GM12873 (cell line): Measurements from ENCODE around the gene ALG6.

Source experiments
- TF ChIP-seq, protein P1 (sequence below): IDR thresholded peaks from 2 replicates; pipeline ENCODE4 v1.5.1; 2012; ENCODE audit warnings: low read depth, mild to moderate bottlenecking, moderate library complexity, low read length, control low read depth; ENCODE audit not compliant: insufficient read depth; ENCODE audit errors: missing control alignments

ALG6 gene

DNA sequence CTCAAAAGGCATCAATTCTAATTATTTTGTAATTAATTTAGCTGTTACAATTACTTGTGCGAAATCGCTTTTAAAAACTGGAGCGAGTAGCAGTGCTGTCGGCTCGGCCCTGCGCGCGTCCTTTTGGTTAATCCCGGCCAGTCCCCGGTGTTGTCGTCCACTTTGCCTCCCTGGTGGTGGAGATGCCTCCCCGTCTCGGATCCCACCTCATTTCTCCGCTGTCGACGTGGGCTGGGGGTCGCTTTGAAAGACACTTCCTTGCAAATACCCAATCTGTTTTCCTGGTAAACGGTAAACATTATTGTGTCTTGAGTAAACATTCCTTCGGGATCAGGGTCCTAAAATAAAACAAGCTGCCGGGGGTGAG is 41.3 kb upstream of the ALG6 start:
- TF ChIP-seq, protein P1, sequence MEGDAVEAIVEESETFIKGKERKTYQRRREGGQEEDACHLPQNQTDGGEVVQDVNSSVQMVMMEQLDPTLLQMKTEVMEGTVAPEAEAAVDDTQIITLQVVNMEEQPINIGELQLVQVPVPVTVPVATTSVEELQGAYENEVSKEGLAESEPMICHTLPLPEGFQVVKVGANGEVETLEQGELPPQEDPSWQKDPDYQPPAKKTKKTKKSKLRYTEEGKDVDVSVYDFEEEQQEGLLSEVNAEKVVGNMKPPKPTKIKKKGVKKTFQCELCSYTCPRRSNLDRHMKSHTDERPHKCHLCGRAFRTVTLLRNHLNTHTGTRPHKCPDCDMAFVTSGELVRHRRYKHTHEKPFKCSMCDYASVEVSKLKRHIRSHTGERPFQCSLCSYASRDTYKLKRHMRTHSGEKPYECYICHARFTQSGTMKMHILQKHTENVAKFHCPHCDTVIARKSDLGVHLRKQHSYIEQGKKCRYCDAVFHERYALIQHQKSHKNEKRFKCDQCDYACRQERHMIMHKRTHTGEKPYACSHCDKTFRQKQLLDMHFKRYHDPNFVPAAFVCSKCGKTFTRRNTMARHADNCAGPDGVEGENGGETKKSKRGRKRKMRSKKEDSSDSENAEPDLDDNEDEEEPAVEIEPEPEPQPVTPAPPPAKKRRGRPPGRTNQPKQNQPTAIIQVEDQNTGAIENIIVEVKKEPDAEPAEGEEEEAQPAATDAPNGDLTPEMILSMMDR: no peak

DNA sequence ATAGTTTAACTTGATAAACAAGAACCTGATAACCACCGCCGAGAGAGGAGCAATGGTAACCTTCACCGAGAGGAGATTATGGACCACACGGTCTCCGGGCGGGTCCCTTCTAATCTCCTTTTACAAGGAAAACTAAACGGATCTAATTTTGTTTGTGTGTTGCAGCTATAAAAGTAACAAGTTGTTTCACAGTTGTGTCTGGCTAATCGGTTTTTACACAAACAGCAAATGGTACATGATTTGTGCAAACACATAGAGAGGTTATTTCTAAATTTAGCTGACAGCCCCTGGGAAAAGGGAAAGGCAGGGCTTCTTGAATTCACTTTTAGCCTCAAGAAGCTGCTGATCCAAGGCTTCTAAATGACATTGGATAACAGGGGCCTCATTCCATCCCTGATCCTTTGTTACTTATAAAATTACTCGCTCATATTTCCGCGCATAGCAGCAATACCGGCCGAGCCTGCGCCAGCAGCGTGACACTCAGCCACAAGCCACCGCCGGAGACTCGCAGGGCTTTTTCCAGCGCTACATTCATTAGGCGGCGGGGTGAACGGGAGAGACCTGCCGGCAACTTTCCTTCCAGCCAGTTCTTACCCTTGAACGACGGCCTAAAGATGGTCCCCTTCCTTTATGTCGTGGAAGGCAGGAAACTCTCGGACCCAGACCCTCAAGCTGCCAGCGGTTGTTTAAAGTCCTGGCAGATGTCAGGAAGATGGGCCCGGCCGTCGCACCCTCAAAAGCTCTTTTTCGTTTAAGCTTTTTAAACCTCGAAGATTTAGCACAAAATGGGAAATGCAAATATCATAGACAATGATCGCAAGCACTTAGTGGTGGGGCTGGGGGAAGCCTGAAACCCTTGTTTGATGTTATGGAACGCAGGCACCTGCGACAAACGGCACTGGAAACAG is 40.7 kb upstream of the ALG6 start:
- TF ChIP-seq, protein P1: no peak

DNA sequence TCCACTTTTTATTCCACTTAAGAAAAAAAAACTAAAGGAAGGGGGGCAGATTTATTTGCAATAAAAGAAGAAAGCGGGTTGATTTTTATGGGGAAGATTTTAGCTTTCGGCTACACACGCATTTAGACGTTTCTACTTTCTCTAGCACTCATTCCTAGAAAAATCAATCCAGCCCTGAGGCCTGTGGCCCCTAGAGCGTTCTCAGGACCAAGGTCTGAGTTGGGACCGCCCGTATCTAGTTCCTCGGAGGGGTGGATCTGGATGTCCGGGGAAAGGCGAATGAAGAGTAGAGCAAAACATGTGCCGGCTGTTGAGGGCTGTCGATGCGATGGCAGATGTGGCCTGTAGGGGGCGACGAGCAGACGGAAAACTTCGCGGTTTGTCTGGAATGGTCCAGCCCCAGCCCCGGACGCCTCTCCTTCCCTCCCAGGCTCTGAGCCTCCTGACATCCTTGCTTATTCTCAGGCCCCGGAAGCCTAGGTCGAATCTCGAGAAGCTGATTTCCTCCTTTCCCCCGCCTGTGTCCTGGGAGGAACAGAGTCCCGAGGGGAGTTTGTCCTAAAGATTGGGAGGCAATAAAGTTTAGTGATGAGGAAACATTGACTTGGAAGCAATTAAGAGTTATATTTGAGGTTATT is 39.9 kb upstream of the ALG6 start:
- TF ChIP-seq, protein P1: peak; percentile 91

DNA sequence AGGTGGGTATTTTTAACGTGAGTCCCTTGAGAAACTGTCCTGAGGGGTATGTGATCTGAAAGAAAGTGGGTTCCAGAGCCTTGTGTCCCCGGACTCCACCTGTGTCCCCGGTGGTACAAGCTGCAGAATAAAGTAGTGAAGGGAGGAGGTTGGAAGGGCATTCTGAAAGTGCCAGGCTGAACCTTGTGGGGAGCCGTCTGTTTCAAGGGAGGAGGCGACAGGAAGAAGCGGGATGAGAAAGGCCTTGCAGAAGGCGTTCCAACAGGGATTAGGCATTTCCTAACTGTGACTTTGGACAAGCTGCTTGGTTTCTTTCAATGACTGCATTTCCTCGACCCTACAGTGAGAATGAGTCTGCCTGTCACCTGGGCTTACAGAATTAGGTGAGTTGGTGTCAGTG is 39.3 kb upstream of the ALG6 start:
- TF ChIP-seq, protein P1: no peak

DNA sequence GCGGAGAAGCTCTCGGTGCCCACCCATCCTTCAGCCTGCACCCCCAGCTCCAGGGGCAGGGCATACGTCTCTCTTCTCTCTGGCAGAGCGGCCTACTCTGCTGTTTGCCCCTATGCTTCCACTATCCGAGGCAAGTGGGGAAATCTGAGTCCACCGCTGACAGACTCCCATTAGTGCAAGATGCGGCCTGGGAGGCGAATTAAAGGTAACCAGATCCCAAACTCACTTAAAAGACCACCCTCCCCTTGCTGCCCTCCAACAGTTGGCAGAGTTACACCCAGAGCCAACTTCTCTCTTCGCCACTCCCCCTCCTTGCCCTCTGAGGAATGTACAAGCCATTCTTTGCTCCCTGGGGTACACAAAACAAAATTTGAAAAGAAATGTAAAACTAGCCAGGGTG is 38.6 kb upstream of the ALG6 start:
- TF ChIP-seq, protein P1: no peak

DNA sequence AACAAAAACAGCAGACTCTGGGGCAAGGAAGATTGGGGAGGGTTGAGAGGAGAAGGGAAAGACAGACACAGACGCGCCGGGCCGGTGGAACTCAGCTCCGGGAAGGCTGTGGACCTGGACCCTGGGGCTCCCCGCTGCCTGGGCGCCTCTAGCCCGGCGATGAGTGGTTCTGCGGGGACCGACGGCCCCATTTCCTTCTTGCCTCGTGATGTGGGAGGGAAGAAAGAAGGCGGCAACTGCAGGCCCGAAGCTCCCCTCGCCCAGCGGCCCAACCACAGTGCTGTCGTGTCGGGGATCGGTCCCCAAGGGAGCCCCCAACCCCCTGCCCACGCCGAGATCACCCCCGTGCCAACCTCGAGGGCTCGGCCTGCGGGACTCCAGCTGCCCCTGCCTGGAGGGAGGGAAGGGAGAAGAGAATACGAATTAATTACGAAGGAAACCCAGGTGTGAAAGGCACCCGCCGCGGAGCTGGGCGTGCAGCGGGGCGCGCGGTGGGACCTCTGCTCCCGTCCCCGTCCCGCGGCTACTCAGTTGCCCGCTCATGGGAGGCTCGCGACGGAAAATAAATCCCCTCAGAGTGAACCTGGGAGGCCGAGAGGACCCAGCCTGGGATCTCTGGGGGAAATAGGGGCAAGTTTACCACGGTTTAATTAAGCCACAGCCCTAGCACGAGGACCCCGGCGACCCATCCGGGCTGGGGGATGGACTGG is 37.7 kb upstream of the ALG6 start:
- TF ChIP-seq, protein P1: no peak
